A549 (cell line): Measurements from ENCODE around the gene CCDC127. TPM values are rescaled to one million over a fixed set of nuclear protein-coding genes. Genes with fewer than 3 reads are reported as not detected.

Experiments
- ATAC-seq, 2 experiments: fragments of 200-7000 bp in 1 of 2; fragments of >200 bp in 1 of 2; cut with Nextera tagmentation in 1 of 2; cut with Tn5 transposase in 1 of 2; 3 replicates each; pipeline versions ENCODE4 v1.8.0 to v1.9.1; 2018 to 2020; ENCODE audit warnings: mild to moderate bottlenecking in 1 of 2, moderate library complexity in 1 of 2
- CTCF ChIA-PET: fragments of 300-600 bp; sonication (Branson Sonifier 250); formaldehyde crosslinking; extraction: SDS; loops from one replicate; lab custom pipeline; 2021; ENCODE audit warnings: antibody characterized with exemption, inconsistent platforms; lab: Yijun Ruan, JAX
- POLR2A ChIA-PET: fragments of 350-600 bp; formaldehyde crosslinking; extraction: SDS; loops from one replicate; lab custom pipeline; 2021; ENCODE audit warnings: antibody characterized with exemption, inconsistent platforms; lab: Yijun Ruan, JAX
- DNase-seq, 2 experiments: peaks; one replicate each; pipeline versions ENCODE4 v3.0.0 to v3.0.0-alpha.2; 2011 to 2016; ENCODE audit warnings: low read depth in 1 of 2, low spot score in 1 of 2
- FAIRE-seq: peaks from 2 replicates; lab custom pipeline; 2011; peaks lifted over from hg19 to GRCh38; lab: Jason Lieb, UNC
- H3K27ac ChIP-seq, 2 experiments: fragments of >200 bp; sonication (Bioruptor Twin); formaldehyde crosslinking; 3 replicates each; pipeline ENCODE4 v1.5.1; 2016 to 2017
- H3K4me1 ChIP-seq: fragments of >200 bp; sonication (Bioruptor Twin); formaldehyde crosslinking; 3 replicates; pipeline ENCODE4 v1.6.1; 2016
- H3K4me2 ChIP-seq: fragments of >200 bp; sonication (Bioruptor Twin); formaldehyde crosslinking; 3 replicates; pipeline ENCODE4 v1.6.1; 2016
- H3K4me3 ChIP-seq: fragments of >200 bp; sonication (Bioruptor Twin); formaldehyde crosslinking; 3 replicates; pipeline ENCODE4 v1.5.1; 2016
- H3K9me3 ChIP-seq: fragments of >200 bp; sonication (Bioruptor Twin); formaldehyde crosslinking; 3 replicates; pipeline ENCODE4 v1.6.1; 2016
- BHLHE40 ChIP-seq: IDR thresholded peaks from 2 replicates; pipeline ENCODE4 v1.6.1; 2012; ENCODE audit warnings: low read depth, low read length, inconsistent platforms
- CBX2 ChIP-seq: fragments of 200-600 bp; sonication (generic); IDR thresholded peaks from 2 replicates; pipeline ENCODE4 v1.6.1; 2016; ENCODE audit warnings: low read depth, mild to moderate bottlenecking, borderline replicate concordance
- CBX8 ChIP-seq: fragments of 200-600 bp; sonication (generic); IDR thresholded peaks from 2 replicates; pipeline ENCODE4 v1.6.1; 2016
- CEBPB ChIP-seq, 2 experiments: fragments of >200 bp in 1 of 2; sonication (Bioruptor Twin) in 1 of 2; formaldehyde crosslinking in 1 of 2; IDR thresholded peaks; 2 replicates each; pipeline ENCODE4 v1.6.1; 2012 to 2016
- CHD4 ChIP-seq: fragments of 200-600 bp; sonication (generic); IDR thresholded peaks from 2 replicates; pipeline ENCODE4 v1.6.1; 2016; ENCODE audit warnings: antibody characterized with exemption, mild to moderate bottlenecking, borderline replicate concordance
- ESRRA ChIP-seq: fragments of 150-350 bp; IDR thresholded peaks from 2 replicates; pipeline ENCODE4 v1.6.1; 2014; ENCODE audit warnings: mild to moderate bottlenecking, low read length, borderline replicate concordance
- FOSB ChIP-seq: fragments of 250-450 bp; sonication (Bioruptor Pico); IDR thresholded peaks from 2 replicates; pipeline ENCODE4 v1.5.0; 2020; ENCODE audit warnings: mild to moderate bottlenecking, moderate library complexity
- GATA3 ChIP-seq: IDR thresholded peaks from 2 replicates; pipeline ENCODE4 v1.6.1; 2012; ENCODE audit warnings: borderline replicate concordance
- HDAC2 ChIP-seq: fragments of 200-600 bp; sonication (generic); IDR thresholded peaks from 2 replicates; pipeline ENCODE4 v1.6.1; 2016
- HOXA7 ChIP-seq: fragments of 250-450 bp; sonication (Bioruptor Pico); IDR thresholded peaks from 2 replicates; pipeline ENCODE4 v1.5.0; 2020; ENCODE audit warnings: mild to moderate bottlenecking, moderate library complexity
- JUN ChIP-seq, 2 experiments: fragments of >200 bp; sonication (Bioruptor Twin); formaldehyde crosslinking; IDR thresholded peaks; 2 replicates in 1 of 2; 3 replicates in 1 of 2; pipeline ENCODE4 v1.6.1; 2016 to 2017
- JUNB ChIP-seq: fragments of >200 bp; sonication (Bioruptor Twin); formaldehyde crosslinking; IDR thresholded peaks from 2 replicates; pipeline ENCODE4 v1.6.1; 2016
- KDM1A ChIP-seq: fragments of 200-600 bp; sonication (generic); IDR thresholded peaks from 2 replicates; pipeline ENCODE4 v1.6.1; 2016; ENCODE audit warnings: low read depth, mild to moderate bottlenecking
- MAFK ChIP-seq: fragments of 450-650 bp; IDR thresholded peaks from 2 replicates; pipeline ENCODE4 v1.6.1; 2014; ENCODE audit not compliant: partially characterized antibody
- NR3C1 ChIP-seq: fragments of >200 bp; sonication (Bioruptor Twin); formaldehyde crosslinking; IDR thresholded peaks from 3 replicates; pipeline ENCODE4 v1.6.1; 2017
- POLR2AphosphoS2 ChIP-seq: conservative IDR thresholded peaks from 2 replicates; pipeline ENCODE4 v1.6.1; 2012; ENCODE audit warnings: low read length, improper control_type of control experiment, inconsistent platforms
- RARB ChIP-seq: fragments of 250-450 bp; sonication (Bioruptor Pico); IDR thresholded peaks from 2 replicates; pipeline ENCODE4 v1.8.0; 2021; ENCODE audit warnings: mild to moderate bottlenecking, moderate library complexity
- SREBF2 ChIP-seq: fragments of 450-650 bp; IDR thresholded peaks from 2 replicates; pipeline ENCODE4 v1.6.1; 2014; ENCODE audit warnings: mild to moderate bottlenecking, moderate library complexity
- TFCP2L1 ChIP-seq: fragments of 250-450 bp; sonication (Bioruptor Pico); IDR thresholded peaks from 2 replicates; pipeline ENCODE4 v1.5.0; 2021; ENCODE audit warnings: mild to moderate bottlenecking
- TP53 ChIP-seq: fragments of 250-450 bp; sonication (Bioruptor Pico); IDR thresholded peaks from 2 replicates; pipeline ENCODE4 v1.5.0; 2021; ENCODE audit warnings: mild to moderate bottlenecking, moderate library complexity
- ZNF302 ChIP-seq: fragments of 250-450 bp; sonication (Bioruptor Pico); IDR thresholded peaks from 2 replicates; pipeline ENCODE4 v1.9.0; 2021; ENCODE audit warnings: inconsistent platforms, mild to moderate bottlenecking, moderate library complexity
- WGBS: methylation state at CpG from one replicate; pipeline ENCODE4 v1.1.6; 2017; ENCODE audit errors: missing lambda C conversion rate; 5-methylcytosine and 5-hydroxymethylcytosine counted together
- polyA plus RNA-seq, 4 experiments: library from polyadenylated mRNA; depleted of rRNA in 3 of 4; stranded (reverse); fragments of >200 nt; fragmentation: RNase III in 1 of 4; extraction: RNeasy Plus Mini Kit Qiagen cat#74134 plus additional on column Dnase treatment in 1 of 4; gene quantifications; 2 replicates in 3 of 4; 3 replicates in 1 of 4; pipeline ENCODE4 v1.2.3, GENCODE V29; 2011 to 2017
- TF ChIP-seq, protein P1 (sequence below): IDR thresholded peaks from 2 replicates; pipeline ENCODE4 v1.6.1; 2012
- TF ChIP-seq, protein P2 (sequence below): fragments of 150-350 bp; IDR thresholded peaks from 2 replicates; pipeline ENCODE4 v1.6.1; 2014; ENCODE audit warnings: low read depth, mild to moderate bottlenecking, low read length
- TF ChIP-seq, protein P3 (sequence below): fragments of 250-450 bp; sonication (Bioruptor Pico); IDR thresholded peaks from 2 replicates; pipeline ENCODE4 v1.5.0; 2020; ENCODE audit warnings: low read depth, mild to moderate bottlenecking, moderate library complexity
- TF ChIP-seq, protein P4 (sequence below): IDR thresholded peaks from 2 replicates; pipeline ENCODE4 v1.6.1; 2012; ENCODE audit warnings: low read depth, borderline replicate concordance

The CCDC127 gene
- polyA plus RNA-seq, 2 of the 4 experiments (the other 2 are of a cell fraction) = 5.1 to 6.2 TPM

DNA sequence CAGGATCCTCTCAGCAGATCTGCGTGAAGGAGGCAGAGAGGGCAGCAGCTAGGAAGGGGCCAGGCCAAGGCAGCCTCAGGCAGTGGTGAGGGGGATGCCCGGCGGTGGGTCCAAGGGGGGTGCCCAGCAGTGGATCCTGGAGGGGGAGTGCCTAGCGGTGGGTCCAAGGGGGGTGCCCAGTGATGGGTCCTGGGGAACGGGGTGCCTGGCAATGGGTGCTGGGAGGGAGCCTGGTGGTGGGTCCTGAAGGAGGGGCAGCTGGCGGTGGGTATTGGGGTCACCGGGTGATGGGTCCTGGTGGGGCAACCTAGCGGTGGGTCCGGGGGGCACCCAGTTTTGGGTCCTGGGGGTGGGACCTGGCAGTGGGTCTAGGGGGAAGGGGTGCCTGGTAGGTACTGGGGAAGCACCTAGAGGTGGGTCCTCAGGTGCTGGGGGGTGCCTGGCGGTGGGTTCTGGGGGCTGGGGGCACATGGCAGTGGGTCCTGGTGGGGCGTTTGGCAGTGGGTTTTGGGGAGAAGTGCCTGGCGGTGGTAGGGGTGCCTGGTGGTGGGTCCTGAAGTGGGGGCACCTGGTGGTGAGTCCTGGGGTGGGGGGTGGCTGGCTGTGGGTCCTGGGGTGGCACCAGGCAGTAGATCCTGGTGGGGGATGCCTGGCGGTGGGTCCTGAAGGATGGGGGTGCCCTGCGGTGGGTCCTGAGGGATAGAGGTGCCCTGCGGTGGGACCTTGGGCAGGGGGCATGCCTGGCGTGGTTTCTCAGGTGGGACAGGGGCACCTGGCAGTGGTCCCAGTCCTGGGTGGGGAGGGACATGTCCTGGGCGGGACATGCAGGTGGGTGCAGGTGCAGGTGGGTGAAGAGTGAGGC, 24.8 kb downstream of the CCDC127 start:
- CTCF ChIA-PET = interaction anchor here (1.2 to 1.4 kb wide), 2 partner anchors 21 to 25 kb away, joined by 3 to 5 read pairs; partner anchors contain the start of genes CCDC127 and SDHA
- Histone ChIP-seq H3K9me3 (no peaks in the 10 kb centered on the region), H3K4me3 (no peak overlapping the region), H3K4me2 (no peak overlapping the region), H3K27ac (no peak overlapping the region), H3K4me1 (no peaks in the 10 kb centered on the region)
- TF ChIP-seq FOSB (CRISPR knock-in tag) (no peak), HDAC2 (no peak), MAFK (no peak), JUNB (no peak), KDM1A (no peak), RARB (CRISPR knock-in tag) (no peak), BHLHE40 (no peak), JUN (IDR thresholded peaks at IDR 0.05) (no peak), HOXA7 (CRISPR knock-in tag) (no peak)
- ATAC-seq = no peak
- FAIRE-seq = no peak
- DNase-seq = no peak
- 83% methylated on average over 8 of the region's 17 CpGs for WGBS
- POLR2A ChIA-PET = no interaction called here

DNA sequence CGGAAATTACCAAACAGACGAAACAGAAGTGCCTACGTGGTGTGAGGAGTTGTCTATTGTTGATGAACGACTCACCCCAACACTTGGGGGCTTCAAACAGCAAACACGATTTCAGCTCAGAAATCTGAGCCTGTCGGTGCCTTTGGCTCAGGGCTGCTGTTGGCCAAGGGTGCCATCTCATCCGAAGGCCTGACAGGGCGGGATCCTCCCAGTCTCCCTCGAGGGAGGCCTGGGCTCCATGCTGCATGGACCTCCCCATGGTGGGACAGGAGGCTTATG, 25.3 kb downstream of the CCDC127 start:
- ATAC-seq (no peak), DNase-seq (no peak), FAIRE-seq (no peak)
- Histone ChIP-seq H3K27ac (no peak overlapping the region), H3K9me3 (no peaks in the 10 kb centered on the region), H3K4me3 (no peak overlapping the region), H3K4me2 (no peak overlapping the region), H3K4me1 (no peaks in the 10 kb centered on the region)
- CTCF ChIA-PET = interaction anchor here (1.1 to 1.4 kb wide), 3 partner anchors 11 to 26 kb away, joined by 3 to 5 read pairs (median 3); partner anchors contain the start of genes CCDC127 and SDHA
- WGBS = 83% methylated on average over 9 of the region's 9 CpGs
- POLR2A ChIA-PET = no interaction called here
- TF ChIP-seq CBX2 = no peak
- TF ChIP-seq ZNF302 (CRISPR knock-in tag) = no peak
- TF ChIP-seq CEBPB (IDR thresholded peaks at IDR 0.05) = no peak
- no peak for TF ChIP-seq MAFK
- TF ChIP-seq RARB (CRISPR knock-in tag) = no peak
- TF ChIP-seq GATA3 = no peak
- no peak for TF ChIP-seq NR3C1
- TF ChIP-seq POLR2AphosphoS2 = no peak
- TF ChIP-seq SREBF2 = no peak
- TF ChIP-seq, protein P1, sequence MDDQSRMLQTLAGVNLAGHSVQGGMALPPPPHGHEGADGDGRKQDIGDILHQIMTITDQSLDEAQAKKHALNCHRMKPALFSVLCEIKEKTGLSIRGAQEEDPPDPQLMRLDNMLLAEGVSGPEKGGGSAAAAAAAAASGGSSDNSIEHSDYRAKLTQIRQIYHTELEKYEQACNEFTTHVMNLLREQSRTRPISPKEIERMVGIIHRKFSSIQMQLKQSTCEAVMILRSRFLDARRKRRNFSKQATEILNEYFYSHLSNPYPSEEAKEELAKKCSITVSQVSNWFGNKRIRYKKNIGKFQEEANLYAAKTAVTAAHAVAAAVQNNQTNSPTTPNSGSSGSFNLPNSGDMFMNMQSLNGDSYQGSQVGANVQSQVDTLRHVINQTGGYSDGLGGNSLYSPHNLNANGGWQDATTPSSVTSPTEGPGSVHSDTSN = no peak
- no peak for TF ChIP-seq HOXA7 (CRISPR knock-in tag)

DNA sequence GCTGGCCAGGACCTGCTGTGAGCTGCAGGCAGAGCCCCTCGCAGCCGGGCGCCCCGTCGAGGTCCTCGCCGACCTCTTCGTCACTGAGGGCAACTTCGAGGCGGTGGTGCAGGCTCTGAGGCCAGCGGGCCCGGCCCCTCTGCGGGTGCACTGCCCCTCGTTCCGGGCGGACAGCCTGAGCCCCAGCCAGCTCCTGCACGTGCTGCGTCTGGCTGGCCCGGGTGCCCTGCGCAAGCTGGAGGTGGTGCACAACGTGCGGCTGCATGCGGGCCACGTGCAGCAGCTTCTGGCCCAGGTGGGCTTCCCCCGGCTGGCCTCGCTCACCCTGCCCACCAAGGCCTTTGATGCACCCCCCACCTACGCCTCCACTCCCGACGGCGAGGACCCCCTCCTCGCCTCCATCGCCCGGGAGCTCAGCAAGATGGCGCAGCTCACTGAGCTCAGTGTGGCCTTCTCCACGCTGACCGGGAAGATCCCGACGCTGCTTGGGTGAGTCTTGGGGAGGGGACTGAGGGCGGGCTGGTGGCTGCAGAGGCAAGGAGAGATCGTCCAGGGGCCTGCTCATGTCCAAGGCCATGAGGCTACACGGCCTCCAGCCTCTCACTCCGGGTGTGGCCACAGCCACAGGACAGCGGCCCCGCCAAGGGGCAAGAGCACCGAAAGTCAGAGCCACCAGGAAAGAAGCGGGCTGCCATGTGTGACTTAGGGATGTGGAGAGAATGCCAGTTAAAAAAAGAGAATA, 25.8 kb downstream of the CCDC127 start:
- FAIRE-seq (no peak), DNase-seq (no peak), ATAC-seq (no peak)
- H3K9me3 ChIP-seq = no peaks in the 10 kb centered on the region
- ChIA-PET CTCF (interaction anchor here (0.8 to 1.4 kb wide), 5 partner anchors 11 to 38 kb away, joined by 3 to 5 read pairs (median 3); partner anchors contain the start of genes CCDC127 and SDHA), POLR2A (no interaction called here)
- no peaks in the 10 kb centered on the region for H3K4me1 ChIP-seq
- no peak for TF ChIP-seq TP53
- TF ChIP-seq, protein P2, sequence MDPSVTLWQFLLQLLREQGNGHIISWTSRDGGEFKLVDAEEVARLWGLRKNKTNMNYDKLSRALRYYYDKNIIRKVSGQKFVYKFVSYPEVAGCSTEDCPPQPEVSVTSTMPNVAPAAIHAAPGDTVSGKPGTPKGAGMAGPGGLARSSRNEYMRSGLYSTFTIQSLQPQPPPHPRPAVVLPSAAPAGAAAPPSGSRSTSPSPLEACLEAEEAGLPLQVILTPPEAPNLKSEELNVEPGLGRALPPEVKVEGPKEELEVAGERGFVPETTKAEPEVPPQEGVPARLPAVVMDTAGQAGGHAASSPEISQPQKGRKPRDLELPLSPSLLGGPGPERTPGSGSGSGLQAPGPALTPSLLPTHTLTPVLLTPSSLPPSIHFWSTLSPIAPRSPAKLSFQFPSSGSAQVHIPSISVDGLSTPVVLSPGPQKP = no peak
- no peak for TF ChIP-seq ESRRA
- TF ChIP-seq CBX8 = no peak
- TF ChIP-seq JUN (IDR thresholded peaks at IDR 0.05) = no peak
- no peak for TF ChIP-seq TFCP2L1 (CRISPR knock-in tag)
- TF ChIP-seq, protein P3, sequence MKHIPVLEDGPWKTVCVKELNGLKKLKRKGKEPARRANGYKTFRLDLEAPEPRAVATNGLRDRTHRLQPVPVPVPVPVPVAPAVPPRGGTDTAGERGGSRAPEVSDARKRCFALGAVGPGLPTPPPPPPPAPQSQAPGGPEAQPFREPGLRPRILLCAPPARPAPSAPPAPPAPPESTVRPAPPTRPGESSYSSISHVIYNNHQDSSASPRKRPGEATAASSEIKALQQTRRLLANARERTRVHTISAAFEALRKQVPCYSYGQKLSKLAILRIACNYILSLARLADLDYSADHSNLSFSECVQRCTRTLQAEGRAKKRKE (CRISPR knock-in tag) = no peak
- no peak for TF ChIP-seq CHD4
- no peak for TF ChIP-seq POLR2AphosphoS2
- TF ChIP-seq, protein P4, sequence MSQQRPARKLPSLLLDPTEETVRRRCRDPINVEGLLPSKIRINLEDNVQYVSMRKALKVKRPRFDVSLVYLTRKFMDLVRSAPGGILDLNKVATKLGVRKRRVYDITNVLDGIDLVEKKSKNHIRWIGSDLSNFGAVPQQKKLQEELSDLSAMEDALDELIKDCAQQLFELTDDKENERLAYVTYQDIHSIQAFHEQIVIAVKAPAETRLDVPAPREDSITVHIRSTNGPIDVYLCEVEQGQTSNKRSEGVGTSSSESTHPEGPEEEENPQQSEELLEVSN = no peak
- TF ChIP-seq, protein P1 = no peak
- TF ChIP-seq SREBF2 = no peak
- no peak overlapping the region for H3K4me3 ChIP-seq
- no peak overlapping the region for H3K27ac ChIP-seq
- no peak overlapping the region for H3K4me2 ChIP-seq
- 90% methylated on average over 29 of the region's 46 CpGs for WGBS
